Large intestine (tissue), 3 donors: ENCODE measurements around the gene FGF18. TPM values are rescaled to one million over a fixed set of nuclear protein-coding genes. Genes with fewer than 3 reads are reported as not detected.

ENCODE experiments used
- DNase-seq, 2 donors: peaks; one replicate each; pipeline versions ENCODE4 v3.0.0 to v3.0.0-alpha.2; 2013
- H3K27ac ChIP-seq: one replicate; pipeline ENCODE4 v1.5.1; 2013; ENCODE audit warnings: low read length
- H3K27me3 ChIP-seq: 2 replicates; pipeline ENCODE4 v1.6.1; 2013; ENCODE audit warnings: low read length; ENCODE audit not compliant: control insufficient read depth, insufficient read depth
- H3K36me3 ChIP-seq: 2 replicates; pipeline ENCODE4 v1.6.1; 2013; ENCODE audit warnings: low read length; ENCODE audit not compliant: control insufficient read depth, insufficient read depth
- H3K4me1 ChIP-seq: one replicate; pipeline ENCODE4 v1.6.1; 2013; ENCODE audit warnings: low read length; ENCODE audit not compliant: control insufficient read depth, insufficient read depth
- H3K4me3 ChIP-seq: one replicate; pipeline ENCODE4 v1.5.1; 2013; ENCODE audit warnings: low read length
- H3K9me3 ChIP-seq: one replicate; pipeline ENCODE4 v1.6.1; 2013; ENCODE audit warnings: mild to moderate bottlenecking, low read depth, low read length, moderate library complexity; ENCODE audit not compliant: control insufficient read depth
- WGBS: methylation state at CpG from one replicate; pipeline ENCODE4 v1.1.5; 2013; ENCODE audit warnings: low lambda C conversion rate; ENCODE audit not compliant: insufficient coverage; 5-methylcytosine and 5-hydroxymethylcytosine counted together
- polyA plus RNA-seq: library from polyadenylated mRNA; unstranded; fragments of 120-200 nt; gene quantifications from one replicate; pipeline ENCODE4 v1.2.1, GENCODE V29; 2013

The FGF18 gene
- polyA plus RNA-seq, 1 donor: 1.4 TPM

DNA sequence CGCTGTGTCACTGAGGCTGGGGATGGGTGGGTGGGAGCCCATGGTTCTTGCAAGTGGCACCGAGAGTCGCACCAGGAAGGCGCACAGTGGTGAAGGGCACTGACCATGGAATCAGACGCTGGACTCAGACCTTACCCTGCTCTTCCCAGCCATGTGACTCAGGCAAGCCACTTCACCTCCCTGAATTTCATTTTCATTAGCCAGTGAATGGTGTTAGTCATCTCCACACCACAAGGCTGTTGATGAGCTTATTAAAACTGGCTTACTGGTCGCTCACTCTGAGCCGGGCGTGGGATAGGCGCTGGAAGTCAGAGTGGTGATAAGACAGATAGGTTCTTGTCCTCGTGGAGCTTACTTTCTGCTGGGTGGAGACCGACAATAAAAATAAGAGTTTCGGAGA lies 25.1 kb downstream of the FGF18 start:
- H3K27me3 ChIP-seq: no peaks in the 10 kb centered on the region
- no peak overlapping the region for H3K27ac ChIP-seq
- no peak overlapping the region for H3K4me3 ChIP-seq
- H3K36me3 ChIP-seq: no peaks in the 10 kb centered on the region
- no peak for DNase-seq
- peaks cover 12% of the 10 kb centered on the region for H3K4me1 ChIP-seq
- WGBS: no CpG with 5 or more reads among the region's 12 CpGs
- no peaks in the 10 kb centered on the region for H3K9me3 ChIP-seq

DNA sequence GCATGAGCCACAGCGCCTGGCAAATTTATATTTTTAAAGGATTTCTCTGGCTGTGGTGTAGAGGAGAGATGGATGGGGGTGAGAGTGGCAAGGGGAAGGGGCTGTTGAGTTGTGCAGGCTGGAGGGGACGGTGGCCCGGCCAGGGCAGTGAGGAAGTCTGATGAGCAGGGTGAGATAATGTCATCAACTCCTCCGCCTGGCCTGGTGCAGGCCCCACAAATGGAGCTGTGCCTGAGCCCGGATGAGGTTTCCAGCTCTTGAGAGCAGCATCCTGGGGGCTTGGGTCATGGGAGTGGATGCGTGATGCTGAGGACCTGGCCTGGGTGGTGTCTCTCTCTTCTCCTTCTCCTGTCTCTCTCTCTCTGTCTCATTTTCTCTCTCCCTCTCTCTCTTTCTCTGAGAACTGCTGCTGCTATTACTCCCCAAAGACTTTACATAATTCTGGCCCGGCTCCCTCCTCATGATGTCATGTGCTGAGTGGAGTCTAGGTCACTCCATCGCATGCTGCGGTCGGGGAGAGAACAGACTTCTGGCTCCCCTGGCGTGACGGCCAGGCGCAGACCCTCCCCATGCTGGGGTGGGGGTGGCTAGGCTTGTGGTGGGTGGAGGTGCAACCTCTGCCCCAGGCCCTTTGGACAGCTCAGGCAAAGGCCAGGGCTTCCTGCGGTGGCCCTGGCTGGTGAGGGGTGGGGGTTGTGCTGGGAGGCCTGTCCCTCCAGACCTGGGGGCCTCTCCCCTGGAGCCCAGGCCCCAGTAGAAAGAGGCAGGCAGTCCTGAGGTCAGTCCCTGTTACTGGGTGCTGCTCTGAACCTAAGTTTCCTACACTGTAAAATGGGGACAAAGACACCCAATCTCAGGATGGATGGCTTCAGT lies 26.4 kb downstream of the FGF18 start:
- DNase-seq: no peak
- Histone ChIP-seq H3K27me3 (peaks cover 3% of the 10 kb centered on the region), H3K4me3 (no peak overlapping the region), H3K36me3 (no peaks in the 10 kb centered on the region), H3K27ac (no peak overlapping the region), H3K9me3 (no peaks in the 10 kb centered on the region), H3K4me1 (peaks cover 20% of the 10 kb centered on the region)
- WGBS: no CpG with 5 or more reads among the region's 14 CpGs

DNA sequence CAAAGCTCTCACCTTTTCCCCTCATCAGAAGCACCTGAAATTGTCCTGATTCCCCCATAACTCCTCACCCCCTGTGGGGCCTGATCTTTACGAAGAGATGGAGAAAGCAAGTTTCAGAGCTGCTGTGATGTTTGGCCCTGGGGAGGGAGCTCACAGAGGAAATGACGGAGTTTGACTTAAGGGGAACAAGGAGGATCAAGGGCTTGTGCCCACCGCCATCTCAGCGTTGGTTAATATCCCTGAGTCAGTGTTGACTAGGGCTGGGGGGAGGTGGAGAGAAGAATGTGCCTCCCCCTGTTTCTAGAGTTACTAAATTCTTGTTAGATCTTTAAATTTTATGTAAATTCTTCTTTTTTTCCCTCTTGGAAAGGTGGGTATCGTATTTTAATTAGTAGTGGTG lies 27.8 kb downstream of the FGF18 start:
- Histone ChIP-seq H3K4me1 (peaks cover 21% of the 10 kb centered on the region), H3K4me3 (no peak overlapping the region), H3K36me3 (no peaks in the 10 kb centered on the region), H3K27me3 (peaks cover 13% of the 10 kb centered on the region), H3K27ac (no peak overlapping the region), H3K9me3 (no peaks in the 10 kb centered on the region)
- DNase-seq: no peak
- WGBS: 100% methylated on average over 1 of the region's 5 CpGs

DNA sequence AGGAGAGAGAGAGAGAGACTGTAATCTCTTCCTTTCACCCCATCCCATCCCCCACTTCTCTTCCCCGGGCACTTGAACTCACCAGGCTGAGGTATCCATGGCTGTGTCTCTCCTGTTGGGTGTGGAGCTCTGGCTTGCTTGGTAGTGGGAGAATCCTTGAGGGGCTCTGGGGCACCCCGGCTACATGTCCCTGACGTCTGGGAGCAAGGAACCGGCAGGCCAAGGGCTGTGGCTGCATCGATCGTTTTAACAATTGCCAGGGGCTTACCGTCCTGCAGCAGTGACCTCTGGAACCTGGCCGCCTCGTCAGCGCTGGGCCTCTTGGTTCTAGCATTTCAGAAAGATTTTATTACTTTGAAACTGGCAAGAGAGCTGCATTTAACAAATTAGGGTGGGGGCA lies 30.0 kb downstream of the FGF18 start:
- H3K4me1 ChIP-seq: peaks cover 18% of the 10 kb centered on the region
- peak; percentile 31 to 83 for DNase-seq
- no CpG with 5 or more reads among the region's 10 CpGs for WGBS

DNA sequence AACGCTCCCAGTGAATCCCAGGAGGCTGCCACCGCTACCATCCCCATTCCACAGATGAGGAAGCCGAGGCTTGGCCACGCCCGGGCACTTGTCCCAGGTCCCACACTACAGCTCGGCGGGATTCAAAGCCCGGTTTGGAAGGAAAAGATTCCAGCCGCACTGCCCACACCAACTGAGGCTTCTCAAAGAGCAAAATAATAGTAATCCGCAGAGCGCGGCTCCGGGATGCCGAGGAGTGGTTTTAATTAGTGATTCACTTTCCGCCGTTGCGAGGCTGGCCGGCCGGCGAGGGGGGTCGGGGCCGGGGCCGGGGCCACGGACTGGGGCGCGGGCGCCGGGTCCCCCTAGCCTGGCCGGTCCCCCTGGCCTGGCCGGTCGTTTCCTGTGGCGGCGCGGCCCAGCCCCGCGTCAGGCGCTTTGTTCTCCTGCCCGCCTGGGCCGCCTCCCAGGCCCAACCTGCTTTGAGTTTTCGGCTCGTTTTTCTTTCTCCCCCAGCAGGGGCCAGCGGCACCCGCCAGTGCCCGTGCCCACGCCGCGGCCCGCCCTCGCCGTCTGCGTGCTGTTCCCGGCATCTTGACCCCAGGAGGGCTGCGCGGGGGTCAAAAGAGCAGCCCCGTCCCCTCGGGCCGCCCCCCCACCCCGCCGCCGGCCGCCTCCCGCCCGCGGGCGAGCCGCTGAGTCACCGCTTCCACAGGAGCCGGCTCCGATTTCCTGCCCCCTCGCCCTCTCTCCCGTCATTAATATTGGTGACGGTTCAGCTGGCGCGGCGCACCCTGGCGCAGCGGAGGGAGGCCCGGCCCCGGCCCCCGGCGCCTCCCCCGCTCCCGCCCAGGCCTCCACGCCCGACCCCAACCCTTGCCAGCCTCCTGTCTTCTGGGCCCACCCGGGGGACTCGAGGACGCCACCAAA lies 31.2 kb downstream of the FGF18 start:
- H3K4me1 ChIP-seq: peaks cover 18% of the 10 kb centered on the region
- peak; percentile 62 to 83 for DNase-seq
- H3K27ac ChIP-seq: no peak overlapping the region
- no peak overlapping the region for H3K4me3 ChIP-seq
- H3K9me3 ChIP-seq: no peaks in the 10 kb centered on the region
- H3K27me3 ChIP-seq: peaks cover 13% of the 10 kb centered on the region
- WGBS: no CpG with 5 or more reads among the region's 88 CpGs
- H3K36me3 ChIP-seq: no peaks in the 10 kb centered on the region

More for the DNA sequence above, 30.0 kb downstream of the FGF18 start:
- H3K4me3 ChIP-seq: peak overlapping the region; percentile 35
- no peak overlapping the region for H3K27ac ChIP-seq
- no peaks in the 10 kb centered on the region for H3K9me3 ChIP-seq
- H3K36me3 ChIP-seq: no peaks in the 10 kb centered on the region
- H3K27me3 ChIP-seq: peaks cover 13% of the 10 kb centered on the region

DNA sequence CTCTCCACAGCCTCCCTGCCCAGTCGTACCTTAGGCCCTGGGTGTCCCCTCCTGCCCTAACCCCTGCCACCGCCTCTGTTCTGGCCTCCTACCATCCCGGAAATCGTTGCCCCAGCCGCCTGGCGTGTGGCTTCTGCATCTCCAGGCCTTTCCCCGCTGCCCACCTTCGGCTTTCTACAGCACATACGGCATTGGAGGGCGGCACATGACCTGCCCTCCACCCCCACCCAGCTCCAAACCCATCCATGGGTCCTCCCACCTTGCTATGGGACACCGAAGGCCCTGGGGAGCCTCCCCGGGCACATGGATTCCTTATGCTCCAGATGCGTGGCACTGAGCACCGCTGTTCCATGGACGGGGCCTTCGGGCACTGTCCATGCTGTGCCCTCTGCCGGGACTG lies 32.0 kb downstream of the FGF18 start:
- no peaks in the 10 kb centered on the region for H3K36me3 ChIP-seq
- no peaks in the 10 kb centered on the region for H3K9me3 ChIP-seq
- DNase-seq: no peak
- H3K4me3 ChIP-seq: no peak overlapping the region
- H3K27me3 ChIP-seq: peaks cover 13% of the 10 kb centered on the region
- H3K27ac ChIP-seq: no peak overlapping the region
- WGBS: no CpG with 5 or more reads among the region's 17 CpGs
- H3K4me1 ChIP-seq: peaks cover 18% of the 10 kb centered on the region

DNA sequence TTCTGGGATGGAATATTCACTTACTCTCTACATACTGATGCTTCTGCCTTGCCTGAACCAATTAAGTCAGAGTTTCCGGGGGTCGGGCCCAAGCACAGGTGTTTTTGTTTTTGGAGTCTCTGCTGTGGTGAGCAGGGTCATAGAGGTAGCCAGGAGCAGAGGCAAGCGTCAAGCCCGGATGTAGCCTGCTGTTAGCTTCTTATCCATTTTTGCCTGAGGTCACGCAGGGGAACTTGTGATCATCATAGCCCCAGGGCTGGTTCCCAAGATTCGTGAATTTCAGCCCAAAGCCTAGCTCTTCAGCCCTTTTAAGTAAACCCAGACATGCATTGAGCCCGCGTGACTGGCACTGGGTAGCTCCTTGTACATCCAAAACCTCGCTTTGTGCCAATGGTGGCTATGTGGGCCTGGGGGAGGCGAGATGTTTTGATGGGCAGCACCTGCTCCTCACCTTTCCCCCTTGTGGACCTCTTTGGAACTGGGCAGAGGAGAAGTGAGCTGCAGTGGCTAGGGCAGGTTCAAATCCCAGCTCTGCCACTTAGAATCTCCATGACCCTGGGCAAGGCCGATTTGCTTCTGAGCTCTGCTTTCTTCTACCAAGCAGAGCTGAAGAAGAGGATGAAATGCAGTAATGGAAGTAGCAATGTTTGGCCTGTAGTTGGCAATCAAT lies 33.7 kb downstream of the FGF18 start:
- no peak overlapping the region for H3K27ac ChIP-seq
- no peaks in the 10 kb centered on the region for H3K9me3 ChIP-seq
- no peak for DNase-seq
- H3K27me3 ChIP-seq: peaks cover 13% of the 10 kb centered on the region
- WGBS: no CpG with 5 or more reads among the region's 11 CpGs
- no peak overlapping the region for H3K4me3 ChIP-seq
- H3K4me1 ChIP-seq: peaks cover 18% of the 10 kb centered on the region
- no peaks in the 10 kb centered on the region for H3K36me3 ChIP-seq

DNA sequence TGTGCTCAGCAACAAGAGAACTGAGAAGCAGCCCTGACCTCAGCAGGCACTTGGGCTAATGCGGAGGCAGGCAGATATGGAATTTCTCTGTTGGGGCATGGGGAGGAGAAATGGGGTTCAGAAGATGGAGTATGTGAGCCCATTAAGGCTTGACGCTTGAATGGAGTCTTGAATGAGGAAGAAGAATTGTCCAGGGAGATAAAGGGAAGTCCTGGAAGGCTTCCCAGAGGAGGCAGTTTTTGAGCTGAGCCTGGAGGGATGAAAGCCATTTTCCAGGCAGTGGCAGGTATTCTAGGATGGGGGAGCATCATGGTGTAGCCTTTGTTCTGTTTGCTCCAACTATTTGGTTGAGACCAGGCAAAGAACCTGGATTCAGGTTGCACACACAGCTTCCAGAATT lies 34.5 kb downstream of the FGF18 start:
- DNase-seq: no peak
- 86% methylated on average over 1 of the region's 2 CpGs for WGBS

DNA sequence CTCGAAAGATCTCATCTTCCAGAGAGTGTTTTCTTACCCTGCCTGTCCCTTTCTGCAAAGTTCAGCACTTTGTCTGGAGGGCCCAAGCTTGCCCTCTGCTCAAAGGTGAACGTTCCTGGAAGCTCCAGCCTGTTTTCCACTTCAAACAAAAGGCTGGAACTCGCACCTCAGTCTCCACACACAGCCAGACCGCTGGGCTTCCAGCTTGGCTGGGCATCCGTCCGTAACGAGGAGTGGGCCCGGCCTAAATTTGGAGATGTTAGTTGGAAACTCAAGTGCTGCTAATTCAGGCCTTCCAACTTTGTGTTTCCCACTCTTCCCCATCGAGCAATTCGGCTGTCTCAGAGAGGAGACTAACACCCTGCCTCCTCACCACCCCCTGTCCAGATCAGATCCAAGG lies 35.1 kb downstream of the FGF18 start:
- DNase-seq: no peak
- WGBS: no CpG with 5 or more reads among the region's 10 CpGs
- peaks cover 12% of the 10 kb centered on the region for H3K4me1 ChIP-seq
- H3K4me3 ChIP-seq: no peak overlapping the region
- no peak overlapping the region for H3K27ac ChIP-seq
- H3K9me3 ChIP-seq: no peaks in the 10 kb centered on the region
- no peaks in the 10 kb centered on the region for H3K36me3 ChIP-seq
- peaks cover 13% of the 10 kb centered on the region for H3K27me3 ChIP-seq

More for the DNA sequence above, 34.5 kb downstream of the FGF18 start:
- Histone ChIP-seq H3K4me3 (no peak overlapping the region), H3K27ac (no peak overlapping the region), H3K36me3 (no peaks in the 10 kb centered on the region), H3K9me3 (no peaks in the 10 kb centered on the region), H3K27me3 (peaks cover 13% of the 10 kb centered on the region), H3K4me1 (peaks cover 17% of the 10 kb centered on the region)

DNA sequence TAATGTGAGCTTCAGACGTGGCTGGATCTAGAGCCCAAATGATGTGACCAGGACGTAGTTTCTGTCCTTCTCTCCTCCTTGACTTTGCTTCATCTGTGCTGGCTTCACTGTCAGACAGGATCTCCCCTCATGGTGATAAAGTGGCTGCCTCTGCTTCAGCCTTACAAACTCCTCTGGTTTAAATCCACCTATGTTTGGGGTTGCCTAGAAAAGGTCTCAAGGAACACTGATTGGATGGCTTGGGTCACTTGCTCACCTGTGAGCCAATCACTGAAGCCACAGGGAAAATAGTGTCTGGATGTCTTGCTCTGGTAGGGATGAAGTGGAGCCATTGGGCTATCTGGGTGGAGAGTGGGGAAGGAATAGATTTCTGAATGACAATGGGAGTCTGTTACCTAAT lies 36.1 kb downstream of the FGF18 start:
- Histone ChIP-seq H3K4me1 (peaks cover 3% of the 10 kb centered on the region), H3K36me3 (no peaks in the 10 kb centered on the region), H3K27me3 (peaks cover 10% of the 10 kb centered on the region), H3K4me3 (no peak overlapping the region), H3K9me3 (no peaks in the 10 kb centered on the region), H3K27ac (no peak overlapping the region)
- no CpG with 5 or more reads among the region's 2 CpGs for WGBS
- DNase-seq: no peak
